WI38 (cell line): ENCODE measurements around the gene ACACB.

ENCODE experiments used
- H3K4me3 ChIP-seq: 2 replicates; pipeline ENCODE4 v1.5.1; 2011; ENCODE audit warnings: low read depth, mild to moderate bottlenecking, control low read depth, low read length
- CTCF ChIP-seq: IDR thresholded peaks from 2 replicates; pipeline ENCODE4 v1.5.1; 2012; ENCODE audit warnings: low read depth, mild to moderate bottlenecking, control low read depth, low read length

The ACACB gene

GRCh38 chr12:109277255-109277898 lies 161.0 kb downstream of the ACACB start:
- H3K4me3 ChIP-seq = no peak overlapping the region

GRCh38 chr12:109277899-109278762 lies 161.7 kb downstream of the ACACB start:
- no peak overlapping the region for H3K4me3 ChIP-seq
- no peak for TF ChIP-seq CTCF

More at GRCh38 chr12:109277255-109277898, 161.0 kb downstream of the ACACB start:
- TF ChIP-seq CTCF = no peak

GRCh38 chr12:109278912-109279311 lies 162.5 kb downstream of the ACACB start:
- no peak for TF ChIP-seq CTCF
- H3K4me3 ChIP-seq = no peak overlapping the region

GRCh38 chr12:109279525-109279924 lies 163.1 kb downstream of the ACACB start:
- TF ChIP-seq CTCF = no peak
- no peak overlapping the region for H3K4me3 ChIP-seq

GRCh38 chr12:109281452-109281851 lies 165.1 kb downstream of the ACACB start:
- no peak for TF ChIP-seq CTCF
- H3K4me3 ChIP-seq = no peak overlapping the region

- H3K4me3 ChIP-seq = no peak overlapping the region
- TF ChIP-seq CTCF = no peak
Measured at GRCh38 chr12:109284392-109284791, 168.0 kb downstream of the ACACB start.

GRCh38 chr12:109286252-109286651 lies 169.9 kb downstream of the ACACB start:
- TF ChIP-seq CTCF = no peak

More at GRCh38 chr12:109286252-109286651, 169.9 kb downstream of the ACACB start:
- no peak overlapping the region for H3K4me3 ChIP-seq
